ENCODE measurements around the gene ZSCAN4.

Gene ZSCAN4, protein sequence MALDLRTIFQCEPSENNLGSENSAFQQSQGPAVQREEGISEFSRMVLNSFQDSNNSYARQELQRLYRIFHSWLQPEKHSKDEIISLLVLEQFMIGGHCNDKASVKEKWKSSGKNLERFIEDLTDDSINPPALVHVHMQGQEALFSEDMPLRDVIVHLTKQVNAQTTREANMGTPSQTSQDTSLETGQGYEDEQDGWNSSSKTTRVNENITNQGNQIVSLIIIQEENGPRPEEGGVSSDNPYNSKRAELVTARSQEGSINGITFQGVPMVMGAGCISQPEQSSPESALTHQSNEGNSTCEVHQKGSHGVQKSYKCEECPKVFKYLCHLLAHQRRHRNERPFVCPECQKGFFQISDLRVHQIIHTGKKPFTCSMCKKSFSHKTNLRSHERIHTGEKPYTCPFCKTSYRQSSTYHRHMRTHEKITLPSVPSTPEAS

DNA sequence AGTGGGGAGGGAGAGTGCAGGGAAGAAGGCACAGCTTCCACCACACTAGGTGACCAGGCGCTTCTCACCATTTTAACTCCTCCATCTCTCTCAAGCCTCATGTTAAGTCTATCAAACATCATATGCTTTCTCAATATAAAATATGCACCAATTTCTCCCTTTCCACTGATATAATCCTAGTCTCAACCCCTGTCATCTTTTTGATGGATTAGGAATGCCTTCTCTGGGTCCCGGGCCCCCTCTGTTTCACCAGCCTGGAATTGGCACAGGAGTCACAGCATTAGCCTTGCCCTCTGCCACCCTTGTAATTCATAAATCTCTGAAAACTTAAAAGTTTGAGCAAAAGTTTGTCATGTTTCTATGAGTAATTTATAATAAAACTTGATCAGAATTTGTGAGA is at the start of gene ZSCAN4:
ZSCAN4 (plus strand) TSS at position 301 of the 400 bp plus-strand sequence. CDS start 7,211 bp downstream, outside the sequence.
- no peak for DNase-seq (ENCODE audit: low spot score)

DNA sequence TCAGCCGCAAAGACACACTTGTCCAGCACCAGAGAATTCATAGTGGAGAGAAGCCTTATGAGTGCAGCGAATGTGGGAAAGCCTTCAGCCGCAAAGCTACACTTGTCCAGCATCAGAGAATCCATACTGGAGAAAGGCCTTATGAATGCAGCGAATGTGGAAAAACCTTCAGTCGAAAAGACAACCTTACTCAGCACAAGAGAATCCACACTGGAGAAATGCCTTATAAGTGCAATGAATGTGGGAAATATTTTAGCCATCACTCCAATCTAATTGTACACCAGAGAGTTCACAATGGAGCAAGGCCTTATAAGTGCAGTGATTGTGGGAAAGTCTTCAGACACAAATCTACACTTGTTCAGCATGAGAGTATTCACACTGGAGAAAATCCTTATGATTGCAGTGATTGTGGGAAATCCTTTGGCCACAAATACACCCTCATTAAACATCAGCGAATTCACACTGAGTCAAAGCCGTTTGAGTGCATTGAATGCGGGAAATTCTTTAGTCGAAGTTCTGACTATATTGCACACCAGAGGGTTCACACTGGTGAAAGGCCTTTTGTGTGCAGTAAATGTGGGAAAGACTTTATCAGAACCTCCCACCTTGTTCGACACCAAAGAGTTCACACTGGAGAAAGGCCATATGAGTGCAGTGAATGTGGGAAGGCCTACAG is 47.9 kb upstream of the ZSCAN4 start:
- DNase-seq (ENCODE audit: low spot score), result no peak

DNA sequence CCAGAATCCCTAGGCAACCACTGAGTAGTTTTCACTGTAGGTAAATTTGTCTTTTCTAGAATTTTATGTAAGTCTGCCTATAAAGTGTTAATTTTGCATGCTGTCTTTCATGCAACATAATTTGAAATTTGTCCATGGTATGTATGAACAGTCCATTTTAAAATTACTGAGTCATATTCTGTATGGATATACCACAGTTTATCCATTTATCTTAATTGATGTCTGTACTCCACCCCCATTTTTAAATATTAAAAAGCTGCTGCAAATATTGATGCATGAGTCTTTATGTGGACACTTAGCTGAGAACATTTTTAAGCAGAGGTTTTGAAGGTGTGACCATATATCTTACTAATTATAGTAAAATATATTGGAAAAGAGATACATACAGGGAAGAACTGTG is 45.6 kb upstream of the ZSCAN4 start:
- no peak for DNase-seq (ENCODE audit: low spot score)

DNA sequence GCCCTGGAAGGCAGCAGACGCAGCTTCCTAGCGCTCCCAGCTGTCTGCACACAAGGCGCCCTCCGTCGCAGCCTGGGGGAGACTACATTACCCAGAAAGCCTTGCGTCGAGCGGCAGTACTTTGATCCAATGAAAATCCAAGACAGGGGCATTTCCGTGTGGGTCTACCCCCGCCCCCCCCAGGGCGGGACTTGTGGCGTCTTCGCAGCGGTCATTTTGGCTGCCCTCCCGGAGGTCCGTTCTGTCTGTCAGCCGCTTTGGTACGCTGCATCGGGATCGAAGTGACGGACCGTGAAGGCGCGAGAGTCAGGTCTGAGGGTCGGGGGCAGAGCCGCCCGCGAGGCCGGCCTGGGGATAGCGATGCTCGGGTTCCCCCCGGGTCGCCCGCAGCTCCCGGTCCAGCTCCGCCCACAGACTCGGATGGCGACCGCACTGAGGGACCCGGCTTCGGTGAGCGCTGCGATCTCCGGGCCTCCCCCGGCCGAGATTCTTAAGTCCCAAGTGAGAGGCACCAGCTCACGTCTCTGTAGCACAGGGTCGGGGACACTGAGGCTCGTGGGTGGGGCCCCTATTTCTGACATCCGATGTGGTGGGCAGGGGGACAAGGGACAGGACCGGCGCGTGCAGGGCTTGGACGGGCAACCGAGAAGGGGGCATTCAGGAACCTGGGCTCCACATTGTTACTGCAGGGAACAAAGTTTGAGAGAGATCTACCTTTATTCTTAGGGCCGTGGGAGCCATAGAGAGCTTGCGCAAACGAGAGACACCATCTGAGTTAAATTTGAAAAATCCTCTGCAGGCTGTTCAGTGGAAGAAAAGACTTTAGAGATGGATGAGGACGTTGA is 35.5 kb upstream of the ZSCAN4 start, which contains the start of gene ZNF211:
ZNF211 (plus strand) TSS at position 182 of the 845 bp plus-strand sequence; CDS start at position 361, 179 bp downstream.
- peak; percentile 94 for DNase-seq (ENCODE audit: low spot score)

DNA sequence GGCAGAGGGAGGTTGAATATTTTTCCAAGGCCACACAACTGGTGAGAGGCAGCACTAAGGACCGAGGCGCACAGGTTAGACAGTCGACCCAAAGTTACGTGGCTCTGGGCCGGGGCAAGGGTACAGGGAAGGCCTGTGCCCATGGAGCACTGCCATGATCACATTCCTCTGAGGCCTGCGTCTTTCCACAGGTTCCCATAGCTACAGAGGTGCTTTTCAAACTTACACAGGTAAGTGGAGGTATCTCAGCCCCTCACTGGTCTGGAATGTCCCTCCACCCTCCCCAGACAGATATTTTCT is 35.0 kb upstream of the ZSCAN4 start:
- no peak for DNase-seq (ENCODE audit: low spot score)

DNA sequence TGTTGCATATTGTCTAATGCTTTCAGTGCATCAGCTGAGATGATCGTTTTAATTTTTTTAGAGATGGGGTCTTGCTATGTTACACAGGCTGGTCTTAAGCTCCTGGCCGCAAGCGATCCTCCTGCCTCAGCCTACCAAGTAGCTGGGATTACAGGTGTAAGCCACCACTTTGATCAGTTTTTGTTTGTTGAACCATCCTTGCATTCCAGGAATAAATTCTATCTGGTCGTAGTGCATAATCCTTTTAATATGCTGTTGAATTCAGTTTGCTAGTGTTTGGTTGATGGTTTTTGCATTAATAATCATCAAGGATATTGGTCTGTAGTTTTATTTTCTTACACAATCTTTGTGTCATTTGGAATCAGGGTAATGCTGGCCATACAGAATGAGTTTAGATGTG is 31.4 kb upstream of the ZSCAN4 start:
- no peak for DNase-seq (ENCODE audit: low spot score)

DNA sequence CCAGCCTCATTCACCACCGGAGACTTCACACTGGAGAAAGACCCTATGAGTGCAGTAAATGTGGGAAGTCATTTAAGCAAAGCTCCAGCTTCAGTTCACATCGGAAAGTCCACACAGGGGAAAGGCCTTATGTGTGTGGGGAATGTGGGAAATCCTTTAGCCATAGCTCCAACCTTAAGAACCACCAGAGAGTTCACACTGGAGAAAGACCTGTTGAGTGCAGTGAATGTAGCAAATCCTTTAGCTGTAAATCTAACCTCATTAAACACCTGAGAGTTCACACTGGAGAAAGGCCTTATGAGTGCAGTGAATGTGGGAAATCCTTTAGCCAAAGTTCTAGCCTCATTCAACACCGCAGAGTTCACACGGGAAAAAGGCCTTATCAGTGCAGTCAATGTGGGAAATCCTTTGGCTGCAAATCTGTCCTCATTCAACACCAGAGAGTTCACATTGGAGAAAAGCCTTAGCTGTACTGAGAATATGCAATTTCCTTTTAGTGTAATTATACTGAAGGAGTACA is 27.0 kb upstream of the ZSCAN4 start:
- no peak for DNase-seq (ENCODE audit: low spot score)

DNA sequence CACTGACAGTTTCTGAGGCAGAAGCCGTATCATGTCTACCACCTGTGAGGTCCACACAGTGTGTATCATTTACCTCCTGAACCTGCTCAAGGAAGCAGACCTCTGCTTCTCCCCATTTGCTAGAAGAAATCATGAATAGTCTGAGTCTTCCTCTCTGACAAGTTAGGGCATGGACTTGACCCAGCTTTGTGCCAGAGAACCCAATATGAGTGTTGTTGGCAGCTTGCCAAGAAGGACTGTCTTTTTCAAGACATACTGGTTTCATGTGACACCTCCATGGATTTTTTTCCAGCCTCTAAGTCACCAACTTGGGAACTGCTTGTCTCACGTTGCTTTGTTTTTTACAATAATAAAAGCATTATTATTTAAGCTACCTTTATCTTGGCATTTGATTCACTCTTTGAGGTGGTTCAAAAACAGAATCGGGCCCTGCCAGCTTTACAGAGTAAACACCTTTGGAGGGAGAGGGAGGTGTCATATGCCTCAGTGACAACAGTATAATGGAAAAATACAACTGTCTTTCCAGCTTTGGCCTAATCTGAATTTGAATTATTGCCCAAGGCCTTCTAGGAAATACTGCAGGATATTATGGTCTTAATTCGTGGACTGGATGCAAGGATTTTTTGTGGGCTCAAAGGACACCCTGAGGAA is 26.2 kb upstream of the ZSCAN4 start:
- DNase-seq (ENCODE audit: low spot score), result no peak

DNA sequence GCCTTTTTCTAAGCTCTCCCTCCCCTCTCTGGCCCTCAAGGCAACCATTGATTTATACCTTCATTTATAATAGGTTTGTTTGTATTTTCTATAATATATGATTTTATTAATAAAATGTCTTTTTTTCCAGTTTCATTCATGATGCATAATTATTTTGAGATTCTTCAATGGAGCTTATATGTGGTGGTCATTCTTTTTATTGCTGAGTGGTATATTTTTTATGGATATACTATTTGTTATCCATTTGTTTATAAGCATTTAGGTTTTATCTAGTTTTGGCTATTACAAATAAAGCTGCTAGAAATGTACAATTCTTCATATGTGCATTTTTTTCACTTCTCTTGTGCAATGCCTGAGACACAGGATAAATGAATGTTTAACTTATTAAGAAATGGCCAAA is 25.0 kb upstream of the ZSCAN4 start:
- no peak for DNase-seq (ENCODE audit: low spot score)

DNA sequence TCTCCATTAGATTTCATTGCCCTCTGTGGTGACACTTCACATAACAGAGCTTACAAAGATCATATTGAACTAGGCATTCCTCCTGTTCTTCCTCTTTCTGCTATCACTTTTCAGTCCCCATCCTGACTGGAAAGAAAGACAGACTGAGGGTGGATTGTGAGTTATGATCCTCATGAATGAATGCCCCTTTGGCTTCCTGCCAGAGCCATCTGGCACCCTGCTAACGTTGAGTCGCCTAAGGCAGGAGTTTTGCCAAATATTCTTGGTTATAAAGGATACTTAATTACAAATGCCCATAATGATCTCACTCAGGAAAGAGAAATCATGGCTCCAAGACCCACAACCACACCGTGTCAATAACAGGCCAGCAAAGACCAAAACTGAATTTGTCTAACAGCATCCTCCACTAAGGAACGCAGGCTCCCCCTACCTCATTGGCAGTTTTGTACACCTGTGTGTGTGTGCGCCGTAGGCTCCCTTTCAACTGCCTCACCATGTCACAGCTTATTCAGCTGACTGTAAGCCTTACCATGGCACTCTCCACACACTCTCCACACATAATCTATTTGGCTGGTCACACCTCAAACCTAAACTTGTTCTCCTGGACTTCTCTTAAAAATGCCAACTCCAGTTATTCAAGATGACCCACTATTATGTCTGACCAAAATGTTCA is 20.3 kb upstream of the ZSCAN4 start:
- DNase-seq (ENCODE audit: low spot score), result no peak

DNA sequence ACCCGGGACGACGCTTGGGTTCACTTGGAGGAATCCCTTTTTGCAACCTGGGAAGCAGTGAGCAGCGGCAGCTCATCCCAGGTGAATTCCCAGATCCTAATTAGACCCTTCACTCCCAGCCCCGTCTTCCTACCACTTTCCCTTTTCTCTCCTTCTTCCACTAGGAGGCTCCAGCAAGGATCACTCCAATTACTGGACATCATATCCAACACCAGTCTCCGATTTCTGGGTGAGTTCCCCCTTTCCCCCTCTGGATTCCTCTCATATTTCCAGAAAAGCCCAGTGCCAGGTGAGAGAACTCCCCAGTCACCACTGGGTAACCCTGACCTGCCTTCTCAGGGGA is 17.1 kb upstream of the ZSCAN4 start:
- no peak for DNase-seq (ENCODE audit: low spot score)

DNA sequence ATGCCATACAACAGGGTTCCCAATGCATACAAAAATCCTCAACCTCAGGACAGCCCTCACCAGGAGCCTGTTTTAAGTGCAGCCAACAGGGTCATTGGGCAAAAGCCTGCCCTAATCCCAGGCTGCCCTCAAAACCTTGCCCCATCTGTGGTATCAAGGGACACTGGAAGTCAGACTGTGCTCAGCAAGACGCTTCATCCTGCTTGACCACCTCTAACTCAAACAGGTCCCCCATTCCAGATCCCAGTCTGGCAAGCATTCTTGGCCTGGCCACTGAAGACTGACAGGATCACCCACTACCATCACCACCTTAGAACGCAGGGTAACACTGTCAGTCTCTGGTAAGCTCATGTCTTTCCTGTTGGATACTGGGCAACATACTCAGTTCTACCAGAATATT is 15.0 kb upstream of the ZSCAN4 start:
- no peak for DNase-seq (ENCODE audit: low spot score)

DNA sequence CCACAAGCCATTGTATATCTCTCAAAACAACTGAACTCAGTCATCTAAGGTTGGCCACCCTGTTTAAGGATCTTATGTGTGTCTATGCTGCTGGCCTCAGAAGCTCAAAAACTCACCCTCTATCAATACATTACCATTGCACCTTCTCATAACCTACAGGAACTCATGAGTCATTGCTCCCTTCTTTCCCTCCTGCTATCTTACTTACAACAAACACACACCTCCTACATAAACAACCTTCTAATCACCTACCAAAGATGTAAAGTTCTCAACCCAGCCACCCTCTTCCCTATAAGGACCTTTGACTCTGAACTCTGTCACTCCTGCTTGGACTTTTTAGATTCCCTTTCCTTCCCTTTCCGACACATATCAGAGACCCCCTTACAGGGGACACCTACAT is 13.3 kb upstream of the ZSCAN4 start:
- no peak for DNase-seq (ENCODE audit: low spot score)

DNA sequence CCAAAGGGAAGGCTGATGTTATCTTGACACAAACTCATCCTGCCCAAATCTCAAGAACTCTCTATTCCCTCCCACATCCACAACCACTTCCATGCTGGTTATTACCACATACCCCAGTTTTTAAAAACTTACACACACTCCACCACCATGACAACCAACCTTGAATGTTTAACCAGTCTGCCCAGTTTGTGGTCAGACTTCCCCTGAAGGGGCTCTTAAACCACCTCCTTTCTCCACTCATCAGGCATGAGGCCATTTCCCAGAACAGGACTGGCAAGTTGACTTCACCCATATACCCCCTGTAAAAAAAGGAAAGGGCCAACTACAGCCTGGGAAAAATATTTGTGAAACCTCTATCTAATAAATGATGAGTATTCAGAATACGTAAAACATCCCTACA is 12.4 kb upstream of the ZSCAN4 start:
- no peak for DNase-seq (ENCODE audit: low spot score)

DNA sequence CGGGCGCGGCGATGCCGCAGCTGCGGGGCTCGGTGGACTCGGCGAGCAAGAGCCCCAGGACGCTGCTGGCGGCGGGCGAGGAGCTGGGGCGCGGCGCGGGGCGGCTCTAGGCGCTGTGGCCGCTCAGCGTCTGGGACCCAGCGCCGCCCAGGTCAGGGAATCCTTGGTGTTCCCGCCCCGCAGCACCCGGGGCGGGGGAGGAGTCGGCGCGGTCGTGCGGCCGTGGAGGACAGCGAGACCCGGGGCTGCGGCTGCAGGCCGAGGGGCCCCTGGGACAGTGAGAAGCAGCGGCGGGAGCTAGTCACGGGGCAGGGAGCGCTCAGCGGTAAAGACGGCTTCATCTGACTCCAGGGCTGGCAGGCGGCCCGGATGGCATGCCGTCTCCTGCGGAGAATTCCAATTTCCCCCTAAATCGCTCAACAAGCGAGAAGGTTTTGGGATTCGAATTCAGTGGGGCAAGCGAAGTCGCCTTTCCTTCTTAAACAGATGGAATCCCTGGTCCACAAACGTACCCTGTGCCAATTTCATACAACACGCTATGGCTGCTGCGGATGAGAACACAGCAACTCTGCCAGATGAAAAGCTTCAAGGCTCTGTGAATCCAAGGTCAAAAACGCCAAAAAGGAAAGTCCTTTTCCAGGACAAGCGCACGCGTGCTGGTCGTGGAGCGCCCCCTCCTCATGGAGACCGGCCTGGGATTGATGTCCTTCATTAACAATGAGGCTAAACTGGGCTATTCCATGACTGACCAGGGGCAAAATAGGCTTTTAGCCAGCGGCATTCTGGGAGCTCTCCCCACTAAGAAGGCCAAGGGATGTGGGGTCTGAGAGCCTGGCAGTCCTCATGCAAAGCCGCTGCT is 4.2 kb upstream of the ZSCAN4 start:
- DNase-seq (ENCODE audit: low spot score), result peak; percentile 74

DNA sequence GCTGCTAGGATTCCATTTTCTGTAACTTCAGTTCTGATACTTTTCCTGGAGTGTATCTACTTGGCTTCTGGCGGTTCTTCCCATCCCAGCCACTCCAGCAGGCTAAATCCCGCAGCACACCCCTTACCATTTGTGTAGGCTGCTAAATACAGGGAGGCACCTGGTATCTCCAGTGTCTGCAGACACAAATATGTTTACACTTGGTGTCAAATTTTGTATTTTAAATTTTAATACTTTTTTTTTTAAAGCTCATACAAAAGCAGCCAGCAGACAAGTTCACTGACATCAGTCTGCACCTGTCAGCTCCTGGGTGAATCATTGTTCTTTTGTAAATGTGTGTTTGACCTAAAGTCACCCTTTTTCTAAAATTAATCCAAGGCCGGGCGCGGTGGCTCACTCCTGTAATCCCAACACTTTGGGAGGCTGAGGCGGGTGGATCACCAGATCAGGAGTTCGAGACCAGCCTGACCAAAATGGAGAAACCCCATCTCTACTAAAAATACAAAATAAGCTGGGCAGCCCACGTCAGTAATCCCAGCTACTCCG is 3.4 kb upstream of the ZSCAN4 start:
- DNase-seq (ENCODE audit: low spot score), result no peak

DNA sequence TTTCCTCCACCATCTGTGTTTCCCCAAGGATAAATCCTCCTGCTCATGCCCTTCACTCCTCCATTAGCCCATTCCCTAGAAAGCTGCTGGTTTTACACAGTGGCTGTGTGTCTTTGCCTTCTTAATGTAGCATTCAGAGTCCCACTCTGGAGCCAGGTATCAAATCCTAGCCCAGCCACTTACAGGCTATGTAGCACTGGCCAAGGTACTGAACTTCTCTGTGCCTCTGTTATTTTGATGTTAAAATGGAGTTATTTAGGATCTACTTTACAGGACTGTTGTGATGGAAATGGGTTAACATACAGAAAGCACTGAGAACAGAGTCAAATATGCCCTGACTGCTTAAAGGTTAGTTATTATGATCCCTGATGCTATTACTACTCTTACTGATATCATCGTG is 1.5 kb upstream of the ZSCAN4 start:
- no peak for DNase-seq (ENCODE audit: low spot score)

DNA sequence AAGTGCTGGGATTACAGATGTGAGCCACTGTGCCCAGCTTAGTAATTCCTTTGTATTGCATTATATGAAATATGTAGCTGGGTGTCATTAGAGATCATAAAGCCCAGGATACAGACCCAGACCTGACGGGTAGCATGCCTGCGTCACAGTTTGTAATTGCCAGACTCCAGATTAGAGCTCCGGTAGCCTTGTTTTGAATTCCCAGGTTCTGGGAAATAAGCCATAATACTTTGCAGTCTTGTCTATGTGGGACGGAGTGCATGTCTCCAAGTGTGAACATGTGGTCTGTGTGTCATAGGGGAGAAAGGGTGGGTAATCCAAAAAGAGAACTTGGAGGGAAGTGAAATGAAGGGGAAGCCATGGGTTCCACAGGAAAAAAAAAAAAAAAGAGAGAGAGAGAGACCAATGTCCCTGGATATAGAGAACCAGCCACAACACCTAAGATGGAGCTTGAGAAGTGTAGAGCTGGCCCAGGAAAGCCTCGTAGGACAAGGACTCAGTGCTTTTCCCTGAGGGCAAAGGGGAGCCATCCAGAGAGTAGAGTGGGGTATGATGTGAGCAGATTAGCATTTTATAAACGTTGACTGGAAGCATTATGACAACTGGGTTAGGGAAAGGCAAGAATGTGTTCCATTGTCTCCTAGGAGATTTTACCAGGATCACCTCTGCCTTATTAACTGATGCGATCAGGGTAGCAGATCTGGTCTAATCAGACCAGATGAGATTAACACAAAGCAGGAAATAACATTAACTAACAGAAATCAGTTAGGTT is 2.6 kb downstream of the ZSCAN4 start:
- DNase-seq (ENCODE audit: low spot score), result no peak

DNA sequence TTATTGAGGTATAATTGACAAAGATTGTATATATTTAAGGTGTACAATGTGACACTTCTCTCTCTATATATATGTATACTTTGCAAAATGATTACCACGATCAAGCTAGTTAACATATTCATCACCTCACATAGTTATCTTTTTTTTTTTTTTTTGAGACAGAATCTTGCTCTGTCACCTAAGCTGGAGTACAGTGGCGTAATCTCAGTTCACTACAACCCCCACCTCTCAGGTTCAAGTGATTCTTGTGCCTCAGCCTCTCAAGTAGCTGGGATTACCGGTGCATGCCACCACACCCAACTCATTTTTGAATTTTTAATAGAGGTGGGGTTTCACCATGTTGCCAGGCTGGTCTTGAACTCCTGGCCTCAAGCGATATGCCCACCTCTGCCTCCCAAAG is 3.7 kb downstream of the ZSCAN4 start:
- DNase-seq (ENCODE audit: low spot score), result no peak

DNA sequence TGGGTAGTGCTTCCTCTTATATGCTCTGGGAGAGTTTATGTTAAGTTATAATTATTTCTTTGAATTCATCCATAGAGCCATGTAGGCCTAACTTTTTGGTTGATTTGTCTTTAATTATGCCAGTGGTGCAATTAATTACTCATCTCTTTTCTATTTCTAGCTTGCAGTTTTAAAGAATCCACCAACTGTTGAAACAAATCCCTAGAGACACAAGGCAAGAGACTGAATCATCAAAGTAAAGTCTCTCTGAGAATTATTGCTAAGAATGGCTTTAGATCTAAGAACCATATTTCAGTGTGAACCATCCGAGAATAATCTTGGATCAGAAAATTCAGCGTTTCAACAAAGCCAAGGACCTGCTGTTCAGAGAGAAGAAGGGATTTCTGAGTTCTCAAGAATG is 7.1 kb downstream of the ZSCAN4 start:
- no peak for DNase-seq (ENCODE audit: low spot score)
